Endothelial cell of umbilical vein (primary cell): ENCODE data around the gene CD40.

ENCODE experiments used
- EZH2 ChIP-seq: IDR thresholded peaks from 2 replicates; pipeline ENCODE4 v1.6.1; 2012; ENCODE audit warnings: borderline replicate concordance, low read depth, mild to moderate bottlenecking, moderate library complexity, low read length, inconsistent platforms; ENCODE audit not compliant: severe bottlenecking
- FOS ChIP-seq: IDR thresholded peaks from 2 replicates; pipeline ENCODE4 v1.6.1; 2011; ENCODE audit warnings: mild to moderate bottlenecking, low read length, moderate library complexity, borderline replicate concordance; ENCODE audit not compliant: insufficient read depth
- GATA2 ChIP-seq: IDR thresholded peaks from 2 replicates; pipeline ENCODE4 v1.7.0; 2011; ENCODE audit warnings: low read depth, mild to moderate bottlenecking, moderate library complexity, mixed read lengths, low read length; ENCODE audit not compliant: insufficient read length, insufficient read depth
- JUN ChIP-seq: IDR thresholded peaks from 2 replicates; pipeline ENCODE4 v1.6.1; 2011; ENCODE audit warnings: borderline replicate concordance, low read depth; ENCODE audit not compliant: insufficient read length, insufficient read depth
- MYC ChIP-seq: IDR thresholded peaks from one replicate; pipeline ENCODE4 v1.6.1; 2011; ENCODE audit warnings: mild to moderate bottlenecking, low read depth, low read length
- POLR2A ChIP-seq: IDR thresholded peaks from 2 replicates; pipeline ENCODE4 v1.6.1; 2012; ENCODE audit warnings: low read depth, mild to moderate bottlenecking, control low read depth, low read length
- POLR2AphosphoS5 ChIP-seq: IDR thresholded peaks from 2 replicates; pipeline ENCODE4 v1.6.1; 2012; ENCODE audit warnings: low read depth, mild to moderate bottlenecking, control low read depth, low read length, moderate library complexity; ENCODE audit not compliant: insufficient read depth
- TF ChIP-seq, protein P1 (sequence below), 2 donors: IDR thresholded peaks; 1 replicate in 1 of 2; 2 replicates in 1 of 2; pipeline ENCODE4 v1.5.1; 2011; ENCODE audit warnings: low read length in 2 of 2, mild to moderate bottlenecking in 2 of 2, moderate library complexity in 2 of 2, control low read depth in 1 of 2, inconsistent platforms in 1 of 2, low read depth in 1 of 2; ENCODE audit not compliant: insufficient read depth in 1 of 2; ENCODE audit errors: extremely low read depth in 1 of 2
- TF ChIP-seq, protein P2 (sequence below): IDR thresholded peaks from 2 replicates; pipeline ENCODE4 v1.6.1; 2011; ENCODE audit not compliant: insufficient read depth, insufficient read length

DNA sequence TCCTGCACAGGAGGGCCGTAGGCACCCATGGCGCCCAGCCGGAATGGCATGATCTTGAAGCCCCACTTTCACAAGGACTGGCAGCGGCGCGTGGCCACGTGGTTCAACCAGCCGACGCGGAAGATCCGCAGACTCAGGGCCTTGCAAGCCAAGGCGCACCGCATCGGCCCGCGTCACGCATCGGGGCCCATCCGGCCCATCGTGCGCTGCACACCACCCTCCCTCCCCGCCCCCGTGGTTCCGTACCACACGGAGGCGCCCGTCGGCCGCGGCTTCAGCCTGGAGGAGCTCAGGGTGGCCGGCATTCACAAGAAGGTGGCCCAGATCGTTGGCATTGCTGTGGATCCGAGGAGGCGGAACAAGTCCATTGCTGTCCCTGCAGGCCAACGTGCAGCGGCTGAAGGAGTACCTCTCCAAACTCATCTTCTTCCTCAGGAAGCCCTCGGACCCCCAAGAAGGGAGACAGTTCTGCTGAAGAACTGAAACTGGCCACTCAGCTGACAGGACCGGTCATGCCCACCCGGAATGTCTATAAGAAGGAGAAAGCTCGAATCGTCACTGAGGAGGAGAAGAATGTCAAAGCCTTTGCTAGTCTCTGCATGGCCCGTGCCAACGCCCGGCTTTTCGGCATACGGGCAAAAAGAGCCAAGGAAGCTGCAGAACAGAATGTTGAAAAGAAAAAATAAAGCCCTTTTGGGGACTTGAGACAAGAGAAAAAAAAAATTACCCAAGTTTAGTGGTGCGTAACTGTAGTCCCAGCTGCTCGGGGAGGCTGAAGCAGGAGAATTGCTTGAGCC, 18.4 kb upstream of the CD40 start:
- TF ChIP-seq, protein P1, sequence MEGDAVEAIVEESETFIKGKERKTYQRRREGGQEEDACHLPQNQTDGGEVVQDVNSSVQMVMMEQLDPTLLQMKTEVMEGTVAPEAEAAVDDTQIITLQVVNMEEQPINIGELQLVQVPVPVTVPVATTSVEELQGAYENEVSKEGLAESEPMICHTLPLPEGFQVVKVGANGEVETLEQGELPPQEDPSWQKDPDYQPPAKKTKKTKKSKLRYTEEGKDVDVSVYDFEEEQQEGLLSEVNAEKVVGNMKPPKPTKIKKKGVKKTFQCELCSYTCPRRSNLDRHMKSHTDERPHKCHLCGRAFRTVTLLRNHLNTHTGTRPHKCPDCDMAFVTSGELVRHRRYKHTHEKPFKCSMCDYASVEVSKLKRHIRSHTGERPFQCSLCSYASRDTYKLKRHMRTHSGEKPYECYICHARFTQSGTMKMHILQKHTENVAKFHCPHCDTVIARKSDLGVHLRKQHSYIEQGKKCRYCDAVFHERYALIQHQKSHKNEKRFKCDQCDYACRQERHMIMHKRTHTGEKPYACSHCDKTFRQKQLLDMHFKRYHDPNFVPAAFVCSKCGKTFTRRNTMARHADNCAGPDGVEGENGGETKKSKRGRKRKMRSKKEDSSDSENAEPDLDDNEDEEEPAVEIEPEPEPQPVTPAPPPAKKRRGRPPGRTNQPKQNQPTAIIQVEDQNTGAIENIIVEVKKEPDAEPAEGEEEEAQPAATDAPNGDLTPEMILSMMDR (IDR thresholded peaks at IDR 0.05; ENCODE audit: extremely low read depth in 1 of 2, insufficient read depth in 1 of 2, low read depth in 1 of 2, low read length in 2 of 2), result peak in 1 of 2 donors; percentile 31
- TF ChIP-seq POLR2AphosphoS5 (no peak), POLR2A (no peak), FOS (no peak), EZH2 (peak; percentile 23), MYC (no peak), JUN (no peak), GATA2 (no peak)
- TF ChIP-seq, protein P2, sequence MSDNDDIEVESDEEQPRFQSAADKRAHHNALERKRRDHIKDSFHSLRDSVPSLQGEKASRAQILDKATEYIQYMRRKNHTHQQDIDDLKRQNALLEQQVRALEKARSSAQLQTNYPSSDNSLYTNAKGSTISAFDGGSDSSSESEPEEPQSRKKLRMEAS, result no peak
